Stimulated activated naive CD8-positive, alpha-beta T cell treated with anti-CD3 and anti-CD28 coated beads, Interleukin-15, amount 100 ng/mL, for 72 hours (primary cell): ENCODE measurements around the gene NUF2.

Experiments used
- ATAC-seq: fragments of 150-1000 bp; cut with Tn5 transposase; 2 replicates; pipeline ENCODE4 v1.10.0; 2021; ENCODE audit warnings: mild to moderate bottlenecking, moderate library complexity
- DNase-seq, 2 donors: peaks; one replicate each; pipeline ENCODE4 v3.0.0; 2021 to 2022
- H3K27ac Mint-ChIP-seq, 2 donors: one replicate each; pipeline ENCODE4 v1.8.0; 2022; ENCODE audit warnings: mild to moderate bottlenecking in 2 of 2, mixed read lengths in 2 of 2, moderate library complexity in 2 of 2
- H3K27me3 Mint-ChIP-seq: one replicate; pipeline ENCODE4 v1.8.0; 2022; ENCODE audit warnings: mixed read lengths
- H3K4me1 Mint-ChIP-seq: one replicate; pipeline ENCODE4 v1.8.0; 2022; ENCODE audit warnings: mild to moderate bottlenecking, mixed read lengths
- H3K4me3 Mint-ChIP-seq, 2 donors: one replicate each; pipeline ENCODE4 v1.8.0; 2022; ENCODE audit warnings: mild to moderate bottlenecking in 2 of 2, mixed read lengths in 2 of 2, moderate library complexity in 1 of 2
- H3K9me3 Mint-ChIP-seq, 2 donors: one replicate each; pipeline ENCODE4 v1.8.0; 2022; ENCODE audit warnings: mixed read lengths in 2 of 2

NUF2 gene

GRCh38 chr1:163367721-163368120, 46.0 kb downstream of the NUF2 start:
- no peaks in the 10 kb centered on the region for H3K4me1 Mint-ChIP-seq
- H3K27me3 Mint-ChIP-seq, result no peaks in the 10 kb centered on the region
- H3K4me3 Mint-ChIP-seq, result no peak overlapping the region
- H3K9me3 Mint-ChIP-seq, result no peaks in the 10 kb centered on the region
- DNase-seq (no peak), ATAC-seq (no peak)
- H3K27ac Mint-ChIP-seq, result no peak overlapping the region

- H3K27me3 Mint-ChIP-seq, result peaks cover 14% of the 10 kb centered on the region
- DNase-seq, result no peak
- no peak overlapping the region for H3K4me3 Mint-ChIP-seq
- no peak for ATAC-seq
- no peaks in the 10 kb centered on the region for H3K4me1 Mint-ChIP-seq
- no peak overlapping the region for H3K27ac Mint-ChIP-seq
- no peaks in the 10 kb centered on the region for H3K9me3 Mint-ChIP-seq
Measured at GRCh38 chr1:163372576-163372975, 50.8 kb downstream of the NUF2 start.

- no peak overlapping the region for H3K27ac Mint-ChIP-seq
- no peaks in the 10 kb centered on the region for H3K9me3 Mint-ChIP-seq
- no peak for ATAC-seq
- no peak for DNase-seq
- peaks cover 25% of the 10 kb centered on the region for H3K27me3 Mint-ChIP-seq
- no peak overlapping the region for H3K4me3 Mint-ChIP-seq
- no peaks in the 10 kb centered on the region for H3K4me1 Mint-ChIP-seq
Measured at GRCh38 chr1:163378554-163378953, 56.8 kb downstream of the NUF2 start.

GRCh38 chr1:163379801-163380200, 58.0 kb downstream of the NUF2 start:
- no peak for ATAC-seq
- H3K4me3 Mint-ChIP-seq, result no peak overlapping the region
- H3K27me3 Mint-ChIP-seq, result peaks cover 17% of the 10 kb centered on the region
- H3K27ac Mint-ChIP-seq, result no peak overlapping the region
- H3K4me1 Mint-ChIP-seq, result no peaks in the 10 kb centered on the region
- no peak for DNase-seq
- no peaks in the 10 kb centered on the region for H3K9me3 Mint-ChIP-seq

- DNase-seq, result no peak
- Mint-ChIP-seq H3K27ac (no peak overlapping the region), H3K4me3 (no peak overlapping the region), H3K27me3 (peaks cover 10% of the 10 kb centered on the region), H3K4me1 (no peaks in the 10 kb centered on the region), H3K9me3 (no peaks in the 10 kb centered on the region)
- ATAC-seq, result no peak
Measured at GRCh38 chr1:163381487-163382184, 59.9 kb downstream of the NUF2 start.

- Mint-ChIP-seq H3K4me1 (no peaks in the 10 kb centered on the region), H3K27ac (no peak overlapping the region), H3K27me3 (peaks cover 14% of the 10 kb centered on the region), H3K4me3 (no peak overlapping the region), H3K9me3 (no peaks in the 10 kb centered on the region)
- DNase-seq (no peak), ATAC-seq (no peak)
Measured at GRCh38 chr1:163382395-163382794, 60.6 kb downstream of the NUF2 start.

- Mint-ChIP-seq H3K9me3 (no peaks in the 10 kb centered on the region), H3K27ac (no peak overlapping the region), H3K27me3 (peaks cover 30% of the 10 kb centered on the region), H3K4me3 (no peak overlapping the region), H3K4me1 (no peaks in the 10 kb centered on the region)
- DNase-seq (no peak), ATAC-seq (no peak)
Measured at GRCh38 chr1:163387146-163387545, 65.4 kb downstream of the NUF2 start.

GRCh38 chr1:163388970-163389369, 67.2 kb downstream of the NUF2 start:
- Mint-ChIP-seq H3K9me3 (no peaks in the 10 kb centered on the region), H3K4me1 (no peaks in the 10 kb centered on the region), H3K27me3 (peaks cover 24% of the 10 kb centered on the region), H3K4me3 (no peak overlapping the region), H3K27ac (no peak overlapping the region)
- DNase-seq (no peak), ATAC-seq (no peak)

- DNase-seq (no peak), ATAC-seq (no peak)
- Mint-ChIP-seq H3K4me3 (no peak overlapping the region), H3K27me3 (peaks cover 8% of the 10 kb centered on the region), H3K4me1 (no peaks in the 10 kb centered on the region), H3K9me3 (no peaks in the 10 kb centered on the region), H3K27ac (no peak overlapping the region)
Measured at GRCh38 chr1:163395790-163396189, 74.0 kb downstream of the NUF2 start.

- Mint-ChIP-seq H3K27me3 (peaks cover 8% of the 10 kb centered on the region), H3K9me3 (no peaks in the 10 kb centered on the region), H3K4me3 (no peak overlapping the region), H3K4me1 (no peaks in the 10 kb centered on the region), H3K27ac (no peak overlapping the region)
- DNase-seq (no peak), ATAC-seq (no peak)
Measured at GRCh38 chr1:163397451-163398200, 75.9 kb downstream of the NUF2 start.

GRCh38 chr1:163399001-163399400, 77.2 kb downstream of the NUF2 start:
- Mint-ChIP-seq H3K4me1 (no peaks in the 10 kb centered on the region), H3K27me3 (peaks cover 4% of the 10 kb centered on the region), H3K27ac (no peak overlapping the region), H3K4me3 (no peak overlapping the region), H3K9me3 (no peaks in the 10 kb centered on the region)
- no peak for ATAC-seq
- no peak for DNase-seq

- Mint-ChIP-seq H3K9me3 (no peaks in the 10 kb centered on the region), H3K27ac (no peak overlapping the region), H3K4me3 (no peak overlapping the region), H3K4me1 (no peaks in the 10 kb centered on the region), H3K27me3 (no peaks in the 10 kb centered on the region)
- DNase-seq (no peak), ATAC-seq (no peak)
Measured at GRCh38 chr1:163399976-163400601, 78.3 kb downstream of the NUF2 start.

GRCh38 chr1:163401211-163401610, 79.5 kb downstream of the NUF2 start:
- Mint-ChIP-seq H3K4me3 (no peak overlapping the region), H3K27ac (no peak overlapping the region), H3K27me3 (no peaks in the 10 kb centered on the region), H3K9me3 (no peaks in the 10 kb centered on the region), H3K4me1 (no peaks in the 10 kb centered on the region)
- DNase-seq, result no peak
- ATAC-seq, result no peak
